Stomach (tissue), 9 donors: ENCODE measurements around the gene PEAK1. TPM values are rescaled to one million over a fixed set of nuclear protein-coding genes. Genes with fewer than 3 reads are reported as not detected.

ENCODE experiments used
- DNase-seq, 2 donors: peaks; one replicate each; pipeline versions ENCODE4 v3.0.0 to v3.0.0-alpha.2; 2013 to 2019
- H3K27ac ChIP-seq, 5 donors: fragments of 200-600 bp in 4 of 5; sonication (generic) in 4 of 5; one replicate each; pipeline ENCODE4 v1.5.1; 2013 to 2019; ENCODE audit warnings: mild to moderate bottlenecking in 1 of 5, moderate library complexity in 1 of 5
- H3K27me3 ChIP-seq, 3 donors: fragments of 200-600 bp; sonication (generic); one replicate each; pipeline ENCODE4 v1.5.1; 2017 to 2019; ENCODE audit warnings: mixed run types in 1 of 3
- H3K36me3 ChIP-seq, 4 donors: fragments of 200-600 bp; sonication (generic); 1 replicate in 3 of 4; 2 replicates in 1 of 4; pipeline ENCODE4 v1.5.1; 2016 to 2019
- H3K4me1 ChIP-seq, 4 donors: fragments of 200-600 bp; sonication (generic); one replicate each; pipeline ENCODE4 v1.5.1; 2016 to 2019
- H3K4me3 ChIP-seq, 4 donors: fragments of 200-600 bp; sonication (generic) in 3 of 4; one replicate each; pipeline ENCODE4 v1.5.1; 2016 to 2019; ENCODE audit warnings: mild to moderate bottlenecking in 1 of 4
- H3K9me3 ChIP-seq, 4 donors: fragments of 200-600 bp; sonication (generic); one replicate each; pipeline ENCODE4 v1.5.1; 2016 to 2019
- EP300 ChIP-seq: sonication (generic); formaldehyde crosslinking; IDR thresholded peaks from one replicate; pipeline ENCODE4 v1.6.1; 2017; ENCODE audit warnings: antibody characterized with exemption
- POLR2A ChIP-seq, 4 donors: fragments of 450-650 bp; IDR thresholded peaks; one replicate each; pipeline ENCODE4 v1.6.1; 2016; ENCODE audit warnings: antibody characterized with exemption in 4 of 4, control low read depth in 2 of 4, mild to moderate bottlenecking in 1 of 4, moderate library complexity in 1 of 4
- POLR2AphosphoS5 ChIP-seq, 3 donors: sonication (generic); formaldehyde crosslinking; IDR thresholded peaks; one replicate each; pipeline ENCODE4 v1.6.1; 2016; ENCODE audit warnings: antibody characterized with exemption in 3 of 3
- WGBS, 5 donors: extraction: QIAGEN DNeasy Blood & Tissue Kit in 3 of 5; methylation state at CpG; one replicate each; pipeline versions ENCODE4 v1.1.5 to v1.1.7; 2013 to 2018; 5-methylcytosine and 5-hydroxymethylcytosine counted together
- intact Hi-C: fragments of 100-400 bp; cut with DNase I; formaldehyde crosslinking; loops from one replicate; pipeline ENCODE4 v1.15.1; 2023; ENCODE audit warnings: low total_unique reads
- polyA plus RNA-seq, 3 donors: library from polyadenylated mRNA; stranded (reverse); fragments of 200-250 nt; gene quantifications; one replicate each; pipeline ENCODE4 v1.2.3, GENCODE V29; 2013
- total RNA-seq, 5 donors: library from RNA; depleted of rRNA; stranded (reverse); fragments of >200 nt; gene quantifications; one replicate each; pipeline versions ENCODE4 v1.1.0 to v1.2.3, GENCODE V29; 2014 to 2016
- TF ChIP-seq, protein P1 (sequence below), 7 experiments: fragments of 450-650 bp in 4 of 7; fragments of 200-600 bp in 3 of 7; sonication (generic) in 3 of 7; IDR thresholded peaks; one replicate each; pipeline ENCODE4 v1.5.1; 2016 to 2019; ENCODE audit warnings: antibody characterized with exemption in 7 of 7, control low read depth in 2 of 7, mild to moderate bottlenecking in 1 of 7
- donor health status: healthy with polysubstance abuse.
- donor health status: Bipolar disorder and iron deficiency.
- donor health status: healthy.

Gene PEAK1
- total and polyA plus RNA-seq, 8 donors = 1.7 to 72.5 (median 19.4) TPM

DNA sequence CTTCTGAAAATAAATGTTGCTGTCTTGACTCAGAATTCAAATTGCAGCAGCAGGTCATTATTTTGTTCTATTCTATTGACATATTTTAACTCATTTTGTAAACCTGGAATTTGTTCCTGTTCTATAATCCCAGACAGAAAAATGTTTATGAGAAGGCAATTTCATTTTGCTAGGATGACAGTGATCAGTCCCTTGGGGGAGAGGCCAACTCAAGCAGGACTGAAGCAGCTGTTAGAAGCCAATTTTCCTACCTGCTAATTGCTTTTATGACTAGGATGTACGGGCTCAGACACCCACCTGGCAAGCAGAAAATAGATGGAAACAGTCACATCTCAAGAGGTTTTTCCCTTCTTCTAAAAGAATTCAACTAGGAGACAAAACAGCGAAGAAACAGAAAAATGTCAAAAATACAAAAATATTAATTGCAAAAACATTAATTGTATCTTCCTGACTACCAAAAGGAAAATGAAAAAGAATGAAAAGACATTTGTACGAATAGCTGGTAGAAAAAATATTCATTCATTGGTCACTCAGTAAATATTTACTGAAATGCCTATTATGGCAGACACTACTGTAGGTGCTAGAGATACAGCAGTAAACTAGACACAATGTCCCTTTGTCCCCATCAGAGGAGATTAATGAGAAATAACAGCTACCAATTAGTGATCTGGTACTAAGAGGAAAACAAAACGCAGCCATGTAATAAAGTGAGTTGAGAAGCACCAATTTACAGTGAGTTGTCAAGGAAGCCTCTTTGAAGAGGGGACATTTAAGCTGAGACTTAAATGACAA, 73.5 kb downstream of the PEAK1 start:
- TF ChIP-seq EP300 = no peak
- TF ChIP-seq POLR2A (IDR thresholded peaks at IDR 0.05) = no peak
- TF ChIP-seq POLR2AphosphoS5 (IDR thresholded peaks at IDR 0.05) = no peak
- TF ChIP-seq, protein P1, sequence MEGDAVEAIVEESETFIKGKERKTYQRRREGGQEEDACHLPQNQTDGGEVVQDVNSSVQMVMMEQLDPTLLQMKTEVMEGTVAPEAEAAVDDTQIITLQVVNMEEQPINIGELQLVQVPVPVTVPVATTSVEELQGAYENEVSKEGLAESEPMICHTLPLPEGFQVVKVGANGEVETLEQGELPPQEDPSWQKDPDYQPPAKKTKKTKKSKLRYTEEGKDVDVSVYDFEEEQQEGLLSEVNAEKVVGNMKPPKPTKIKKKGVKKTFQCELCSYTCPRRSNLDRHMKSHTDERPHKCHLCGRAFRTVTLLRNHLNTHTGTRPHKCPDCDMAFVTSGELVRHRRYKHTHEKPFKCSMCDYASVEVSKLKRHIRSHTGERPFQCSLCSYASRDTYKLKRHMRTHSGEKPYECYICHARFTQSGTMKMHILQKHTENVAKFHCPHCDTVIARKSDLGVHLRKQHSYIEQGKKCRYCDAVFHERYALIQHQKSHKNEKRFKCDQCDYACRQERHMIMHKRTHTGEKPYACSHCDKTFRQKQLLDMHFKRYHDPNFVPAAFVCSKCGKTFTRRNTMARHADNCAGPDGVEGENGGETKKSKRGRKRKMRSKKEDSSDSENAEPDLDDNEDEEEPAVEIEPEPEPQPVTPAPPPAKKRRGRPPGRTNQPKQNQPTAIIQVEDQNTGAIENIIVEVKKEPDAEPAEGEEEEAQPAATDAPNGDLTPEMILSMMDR (IDR thresholded peaks at IDR 0.05) = no peak
- Histone ChIP-seq H3K9me3 (peaks cover 0 to under 1% (median 0%) of the 10 kb centered on the region in 4 donors), H3K27ac (no peak overlapping the region), H3K36me3 (no peaks in the 10 kb centered on the region), H3K4me1 (peaks cover 0 to 11% (median 8%) of the 10 kb centered on the region in 4 donors), H3K27me3 (no peaks in the 10 kb centered on the region), H3K4me3 (no peak overlapping the region)
- intact Hi-C loops = no loop called here
- no peak for DNase-seq
- WGBS, 5 donors = 69 to 80% (median 75%) methylated on average over 4 of the region's 4 CpGs

DNA sequence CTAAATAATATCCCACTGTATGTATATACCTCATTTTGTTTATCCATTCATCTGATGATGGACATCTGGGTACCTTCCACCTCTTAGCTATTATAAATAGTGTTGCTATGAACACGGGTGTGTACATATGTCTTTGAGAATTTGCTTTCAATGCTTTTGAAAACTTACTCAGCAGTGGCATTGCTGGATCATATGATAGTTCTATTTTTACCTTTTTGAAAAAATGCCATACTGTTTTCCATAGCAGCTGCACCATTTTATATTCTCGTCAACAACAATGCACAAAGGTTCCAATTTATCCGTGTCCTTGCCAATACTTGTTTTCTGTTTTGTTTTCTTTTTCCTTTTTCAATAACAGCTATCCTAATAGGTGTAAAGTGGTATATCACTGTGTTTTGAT, 77.1 kb downstream of the PEAK1 start:
- Histone ChIP-seq H3K9me3 (peaks cover 0 to 6% (median 3%) of the 10 kb centered on the region in 4 donors), H3K4me1 (peaks cover 0 to 11% (median 8%) of the 10 kb centered on the region in 4 donors), H3K36me3 (no peaks in the 10 kb centered on the region), H3K27me3 (no peaks in the 10 kb centered on the region), H3K27ac (no peak overlapping the region), H3K4me3 (no peak overlapping the region)
- TF ChIP-seq POLR2A (IDR thresholded peaks at IDR 0.05) = no peak
- TF ChIP-seq POLR2AphosphoS5 (IDR thresholded peaks at IDR 0.05) = no peak
- TF ChIP-seq, protein P1 (IDR thresholded peaks at IDR 0.05) = no peak
- TF ChIP-seq EP300 = no peak
- intact Hi-C loops = no loop called here
- no peak for DNase-seq
- WGBS, 5 donors = 80 to 94% (median 85%) methylated on average over 3 of the region's 3 CpGs

DNA sequence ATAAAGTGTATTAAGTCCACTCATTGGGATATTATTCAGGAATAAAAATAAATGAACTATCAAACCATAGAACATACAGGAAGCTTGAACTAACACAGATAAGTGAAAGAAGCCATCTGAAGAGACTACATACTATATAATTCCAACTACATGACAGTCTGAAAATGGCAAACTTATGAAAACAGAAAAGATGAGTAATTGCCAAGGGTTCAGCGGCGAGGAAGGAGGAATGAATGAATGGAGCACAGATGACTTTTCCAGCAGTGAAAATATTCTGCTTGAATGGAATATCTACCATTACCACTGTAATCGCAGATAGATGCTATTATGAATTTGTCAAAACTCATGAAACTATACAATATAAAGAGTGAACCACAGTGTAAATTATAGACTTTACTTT, 79.7 kb downstream of the PEAK1 start:
- H3K27me3 ChIP-seq = no peaks in the 10 kb centered on the region
- H3K9me3 ChIP-seq = peaks cover 0 to 6% (median 3%) of the 10 kb centered on the region in 4 donors
- no peaks in the 10 kb centered on the region for H3K36me3 ChIP-seq
- no peak for DNase-seq
- no peak overlapping the region for H3K27ac ChIP-seq
- 96 to 99% (median 97%) methylated on average over 3 of the region's 3 CpGs for WGBS, 5 donors
- no peak overlapping the region for H3K4me3 ChIP-seq
- no peaks in the 10 kb centered on the region for H3K4me1 ChIP-seq
- intact Hi-C loops = no loop called here
- TF ChIP-seq EP300 = no peak
- TF ChIP-seq POLR2A (IDR thresholded peaks at IDR 0.05) = no peak
- TF ChIP-seq, protein P1 (IDR thresholded peaks at IDR 0.05) = no peak

DNA sequence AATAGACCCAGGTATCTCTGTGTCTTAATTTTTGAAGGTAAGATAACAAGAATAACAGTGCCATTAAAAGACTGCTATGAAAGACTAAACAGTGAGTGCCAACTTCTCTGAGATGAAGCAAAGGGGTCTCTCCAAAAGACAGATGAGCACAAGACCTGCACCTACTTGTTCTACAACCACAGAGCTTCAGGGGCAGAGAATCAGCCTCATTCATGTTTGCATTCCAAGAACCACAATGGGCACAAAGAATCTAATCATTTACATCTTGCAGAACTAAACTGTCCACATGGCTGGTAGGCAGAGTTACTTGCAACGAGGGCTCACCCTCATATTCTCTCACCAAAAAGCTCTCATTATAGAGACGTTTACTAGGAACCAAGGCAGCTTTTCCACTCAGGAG, 83.9 kb downstream of the PEAK1 start:
- WGBS, 5 donors = 88 to 96% (median 93%) methylated on average over 2 of the region's 2 CpGs
- Histone ChIP-seq H3K4me3 (no peak overlapping the region), H3K27me3 (no peaks in the 10 kb centered on the region), H3K9me3 (peaks cover 0 to 1% (median under 1%) of the 10 kb centered on the region in 4 donors), H3K27ac (no peak overlapping the region), H3K4me1 (no peaks in the 10 kb centered on the region), H3K36me3 (no peaks in the 10 kb centered on the region)
- DNase-seq = no peak
- intact Hi-C loops = no loop called here
- TF ChIP-seq POLR2A (IDR thresholded peaks at IDR 0.05) (no peak), POLR2AphosphoS5 (IDR thresholded peaks at IDR 0.05) (no peak), EP300 (no peak)
- TF ChIP-seq, protein P1 (IDR thresholded peaks at IDR 0.05) = no peak
